GOT3 (cell line): ENCODE results near the gene RHOH.
"Not testable (repeated sequence)": the region's sequence is repeated elsewhere in the genome, so short reads cannot be mapped to it uniquely, and the experiment has no call there.

Experiments
- DNase-seq: peaks from one replicate; lab custom pipeline; 2025; ENCODE audit warnings: mixed read lengths; lab: John Stamatoyannopoulos, UW

The RHOH gene

GRCh38 chr4:40196724-40197281 is at the start of gene RHOH:
RHOH (plus strand) TSS chr4:40197031; CDS start chr4:40243387, 46,356 bp downstream.
- no peak for DNase-seq

- DNase-seq = not testable (repeated sequence)
Measured at GRCh38 chr4:40147490-40147889, 49.3 kb upstream of the RHOH start.

- no peak for DNase-seq
Measured at GRCh38 chr4:40149960-40150385, 46.9 kb upstream of the RHOH start.

GRCh38 chr4:40150932-40151331 is 45.9 kb upstream of the RHOH start:
- no peak for DNase-seq

- DNase-seq = no peak
Measured at GRCh38 chr4:40152637-40153036, 44.2 kb upstream of the RHOH start.

- DNase-seq = no peak
Measured at GRCh38 chr4:40157436-40157835, 39.4 kb upstream of the RHOH start.

- no peak for DNase-seq
Measured at GRCh38 chr4:40160258-40160657, 36.6 kb upstream of the RHOH start.

GRCh38 chr4:40164459-40164858 is 32.4 kb upstream of the RHOH start:
- no peak for DNase-seq

GRCh38 chr4:40165916-40166315 is 30.9 kb upstream of the RHOH start:
- no peak for DNase-seq

- no peak for DNase-seq
Measured at GRCh38 chr4:40168070-40168469, 28.8 kb upstream of the RHOH start.

- no peak for DNase-seq
Measured at GRCh38 chr4:40170588-40170987, 26.2 kb upstream of the RHOH start.

- no peak for DNase-seq
Measured at GRCh38 chr4:40173470-40173875, 23.4 kb upstream of the RHOH start.

GRCh38 chr4:40176602-40177001 is 20.2 kb upstream of the RHOH start:
- DNase-seq = no peak

- DNase-seq = no peak
Measured at GRCh38 chr4:40177591-40177990, 19.2 kb upstream of the RHOH start.

- DNase-seq = no peak
Measured at GRCh38 chr4:40178672-40179071, 18.2 kb upstream of the RHOH start.

- DNase-seq = no peak
Measured at GRCh38 chr4:40179360-40179759, 17.5 kb upstream of the RHOH start.

GRCh38 chr4:40180356-40180755 is 16.5 kb upstream of the RHOH start:
- no peak for DNase-seq

- DNase-seq = no peak
Measured at GRCh38 chr4:40182001-40182400, 14.8 kb upstream of the RHOH start.

GRCh38 chr4:40182954-40183353 is 13.9 kb upstream of the RHOH start:
- no peak for DNase-seq

- no peak for DNase-seq
Measured at GRCh38 chr4:40183615-40184411, 13.0 kb upstream of the RHOH start.

GRCh38 chr4:40185830-40186664 is 10.8 kb upstream of the RHOH start:
- DNase-seq = no peak

- no peak for DNase-seq
Measured at GRCh38 chr4:40186665-40187014, 10.2 kb upstream of the RHOH start.

- no peak for DNase-seq
Measured at GRCh38 chr4:40187386-40187906, 9.4 kb upstream of the RHOH start.
